OCI-LY7 (cell line): ENCODE data around the gene TNS1. TPM values are rescaled to one million over a fixed set of nuclear protein-coding genes. Genes with fewer than 3 reads are reported as not detected.

Source experiments
- BruUV-seq: library from RNA; stranded (reverse); fragments of 400-500 nt; replicated peaks from 2 replicates; lab custom pipeline; 2021; lab: Mats Ljungman, UMichigan
- CTCF ChIA-PET: fragments of 300-600 bp; sonication (Branson Sonifier 250); formaldehyde crosslinking; loops from one replicate; lab custom pipeline; 2022; ENCODE audit warnings: antibody characterized with exemption; ENCODE audit not compliant: unreplicated experiment; lab: Charles Lee
- POLR2A ChIA-PET: fragments of 300-600 bp; sonication (Branson Sonifier 250); formaldehyde crosslinking; loops from one replicate; lab custom pipeline; 2022; ENCODE audit warnings: antibody characterized with exemption; lab: Charles Lee
- DNase-seq: peaks from one replicate; pipeline ENCODE4 v3.0.0-alpha.2; 2015; ENCODE audit warnings: low spot score
- H2AFZ ChIP-seq: fragments of 200-600 bp; sonication (generic), shearing (Covaris generic); 2 replicates; pipeline ENCODE4 v1.6.1; 2014; ENCODE audit warnings: mild to moderate bottlenecking, antibody characterized with exemption, low read length, moderate library complexity
- H3K27ac ChIP-seq: fragments of 200-600 bp; sonication (generic); 2 replicates; pipeline ENCODE4 v1.5.1; 2014; ENCODE audit warnings: mixed run types, low read depth, mild to moderate bottlenecking, moderate library complexity, low read length, inconsistent platforms; ENCODE audit not compliant: poor library complexity, severe bottlenecking
- H3K36me3 ChIP-seq: fragments of 200-600 bp; sonication (generic); 2 replicates; pipeline ENCODE4 v1.6.1; 2014; ENCODE audit warnings: mild to moderate bottlenecking, antibody characterized with exemption, low read length, moderate library complexity, mixed read lengths; ENCODE audit not compliant: insufficient read depth
- H3K4me1 ChIP-seq: fragments of 200-600 bp; sonication (generic); 2 replicates; pipeline ENCODE4 v1.5.1; 2014; ENCODE audit warnings: mild to moderate bottlenecking, low read length; ENCODE audit not compliant: insufficient read depth, poor library complexity, severe bottlenecking
- H3K4me2 ChIP-seq: fragments of 200-600 bp; sonication (generic); 2 replicates; pipeline ENCODE4 v1.6.1; 2014; ENCODE audit warnings: mild to moderate bottlenecking, low read length
- H3K4me3 ChIP-seq: fragments of 200-600 bp; sonication (generic); 2 replicates; pipeline ENCODE4 v1.5.1; 2014; ENCODE audit warnings: mild to moderate bottlenecking, low read depth, low read length; ENCODE audit not compliant: poor library complexity, severe bottlenecking
- H3K79me2 ChIP-seq: fragments of 200-600 bp; sonication (generic); 2 replicates; pipeline ENCODE4 v1.6.1; 2016; ENCODE audit warnings: low read depth, mild to moderate bottlenecking, low read length, moderate library complexity, mixed read lengths; ENCODE audit not compliant: insufficient read depth
- H3K9me2 ChIP-seq: fragments of 200-600 bp; sonication (generic); 2 replicates; pipeline ENCODE4 v1.6.1; 2016; ENCODE audit warnings: mild to moderate bottlenecking, low read length, mixed read lengths; ENCODE audit not compliant: insufficient read depth
- H3K9me3 ChIP-seq: fragments of 200-600 bp; sonication (generic); 2 replicates; pipeline ENCODE4 v1.6.1; 2014; ENCODE audit warnings: mild to moderate bottlenecking, mixed run types, low read length, mixed read lengths
- H4K20me1 ChIP-seq: fragments of 200-600 bp; sonication (generic); 2 replicates; pipeline ENCODE4 v1.6.1; 2014; ENCODE audit warnings: mild to moderate bottlenecking, antibody characterized with exemption, low read length, moderate library complexity, mixed read lengths; ENCODE audit not compliant: insufficient read depth
- CTCF ChIP-seq: fragments of 200-600 bp; sonication (generic); conservative IDR thresholded peaks from 2 replicates; pipeline ENCODE4 v1.5.1; 2014; ENCODE audit warnings: mild to moderate bottlenecking, antibody characterized with exemption, low read length, moderate library complexity, mixed read lengths
- EZH2phosphoT487 ChIP-seq: fragments of 200-600 bp; sonication (generic); IDR thresholded peaks from 2 replicates; pipeline ENCODE4 v1.6.1; 2018; ENCODE audit warnings: low read depth, borderline replicate concordance, mild to moderate bottlenecking, mixed run types, antibody characterized with exemption, low read length, moderate library complexity, mixed read lengths
- intact Hi-C: fragments of 100-400 bp; cut with micrococcal nuclease; formaldehyde crosslinking; loops from one replicate; pipeline ENCODE4 v1.10.0; 2022; ENCODE audit not compliant: unreplicated experiment
- total RNA-seq, 2 experiments: library from RNA; depleted of rRNA in 1 of 2; stranded (reverse); fragments of >200 nt in 1 of 2; shearing (Covaris generic) in 1 of 2; gene quantifications; 2 replicates each; pipeline ENCODE4 v1.2.3, GENCODE V29; 2014 to 2022

The TNS1 gene
- total RNA-seq, 2 experiments from 2014 or later = not detected

GRCh38 chr2:217964275-217965161 is 38.3 kb downstream of the TNS1 start:
- DNase-seq = no peak
- TF ChIP-seq EZH2phosphoT487 (no peak), CTCF (no peak)
- ChIA-PET CTCF (no interaction called here), POLR2A (interaction anchor here (0.7 kb wide), 1 partner anchor 34 kb away, joined by 5 read pairs; no protein-coding TSS in a partner anchor)
- no peaks in the 10 kb centered on the region for H3K9me2 ChIP-seq
- no peaks in the 10 kb centered on the region for H4K20me1 ChIP-seq
- H3K79me2 ChIP-seq = no peaks in the 10 kb centered on the region
- no peak overlapping the region for H3K4me3 ChIP-seq
- H3K27ac ChIP-seq = no peak overlapping the region
- H3K9me3 ChIP-seq = no peaks in the 10 kb centered on the region
- H3K4me2 ChIP-seq = no peak overlapping the region
- no peaks in the 10 kb centered on the region for H3K36me3 ChIP-seq
- H2AFZ ChIP-seq = no peak overlapping the region
- no TSS peak for BruUV-seq
- intact Hi-C loops = no loop called here
- H3K4me1 ChIP-seq = no peaks in the 10 kb centered on the region

GRCh38 chr2:217960351-217960750 is 42.4 kb downstream of the TNS1 start:
- Histone ChIP-seq H3K27ac (no peak overlapping the region), H3K4me1 (no peaks in the 10 kb centered on the region), H3K9me2 (no peaks in the 10 kb centered on the region), H3K4me3 (no peak overlapping the region), H3K79me2 (no peaks in the 10 kb centered on the region), H2AFZ (no peak overlapping the region), H3K4me2 (no peak overlapping the region), H4K20me1 (no peaks in the 10 kb centered on the region), H3K36me3 (no peaks in the 10 kb centered on the region), H3K9me3 (no peaks in the 10 kb centered on the region)
- ChIA-PET CTCF (no interaction called here), POLR2A (no interaction called here)
- BruUV-seq = no TSS peak
- no peak for DNase-seq
- intact Hi-C loops = no loop called here
- no peak for TF ChIP-seq CTCF
- TF ChIP-seq EZH2phosphoT487 = no peak

GRCh38 chr2:217959723-217960122 is 43.1 kb downstream of the TNS1 start:
- BruUV-seq = no TSS peak
- no peaks in the 10 kb centered on the region for H3K9me2 ChIP-seq
- H2AFZ ChIP-seq = no peak overlapping the region
- intact Hi-C loops = no loop called here
- H3K36me3 ChIP-seq = no peaks in the 10 kb centered on the region
- no peak overlapping the region for H3K27ac ChIP-seq
- H3K4me1 ChIP-seq = no peaks in the 10 kb centered on the region
- ChIA-PET CTCF (no interaction called here), POLR2A (no interaction called here)
- H3K4me2 ChIP-seq = no peak overlapping the region
- DNase-seq = no peak
- no peak overlapping the region for H3K4me3 ChIP-seq
- no peaks in the 10 kb centered on the region for H3K9me3 ChIP-seq
- TF ChIP-seq CTCF (no peak), EZH2phosphoT487 (no peak)
- H4K20me1 ChIP-seq = no peaks in the 10 kb centered on the region
- H3K79me2 ChIP-seq = no peaks in the 10 kb centered on the region
